ENCODE results near the gene FRAT2. TPM values are rescaled to one million over a fixed set of nuclear protein-coding genes. Genes with fewer than 3 reads are reported as not detected.

Gene FRAT2
- total and polyA plus RNA-seq, 4 donors: 2.7 to 15.1 (median 11.7) TPM

- H3K9ac ChIP-seq (ENCODE audit: low read depth in 1 of 2, low read length in 2 of 2): peak overlapping the region in 1 of 2 donors; percentile 85
- H3K4me1 ChIP-seq (ENCODE audit: control insufficient read depth in 4 of 4, insufficient read depth in 4 of 4, low read length in 3 of 4): peaks cover 0 to 39% (median 19%) of the 10 kb centered on the region in 4 donors
- no peaks in the 10 kb centered on the region for H3K9me3 ChIP-seq (ENCODE audit: control insufficient read depth in 4 of 4, low read length in 3 of 4)
- 41% methylated on average over 3 of the region's 3 CpGs for WGBS
- no peaks in the 10 kb centered on the region for H3K36me3 ChIP-seq (ENCODE audit: control insufficient read depth in 4 of 4, insufficient read depth in 3 of 4, low read depth in 1 of 4, low read length in 3 of 4)
- H3K27me3 ChIP-seq (ENCODE audit: control insufficient read depth in 4 of 4, insufficient read depth in 4 of 4, low read length in 3 of 4): no peaks in the 10 kb centered on the region
- H3K27ac ChIP-seq (ENCODE audit: low read depth in 1 of 2, low read length in 2 of 2): peak overlapping the region; percentile 98 to 100
- H3K4me3 ChIP-seq (ENCODE audit: low read depth in 1 of 3, low read length in 3 of 3): no peak overlapping the region
- no peak for DNase-seq (ENCODE audit: low spot score)
- TF ChIP-seq FOXA2 (IDR thresholded peaks at IDR 0.05) (no peak), YY1 (IDR thresholded peaks at IDR 0.05) (no peak), TAF1 (conservative IDR thresholded peaks at IDR 0.05) (no peak), MAX (IDR thresholded peaks at IDR 0.05) (no peak), ZBTB33 (IDR thresholded peaks at IDR 0.05) (no peak), EGR1 (IDR thresholded peaks at IDR 0.05; ENCODE audit: low read depth in 2 of 2) (no peak), REST (IDR thresholded peaks at IDR 0.05) (no peak), RAD21 (IDR thresholded peaks at IDR 0.05) (no peak), ATF3 (IDR thresholded peaks at IDR 0.05) (no peak), CTCF (IDR thresholded peaks at IDR 0.05; ENCODE audit: low read depth, low read length, missing input control) (no peak), JUND (IDR thresholded peaks at IDR 0.05) (no peak)
Measured at GRCh38 chr10:97321804-97322190, 12.7 kb downstream of the FRAT2 start.

GRCh38 chr10:97321032-97321803, 13.3 kb downstream of the FRAT2 start:
- peak overlapping the region; percentile 98 to 100 for H3K27ac ChIP-seq (ENCODE audit: low read depth in 1 of 2, low read length in 2 of 2)
- H3K4me3 ChIP-seq (ENCODE audit: low read depth in 1 of 3, low read length in 3 of 3): peak overlapping the region; percentile 52 to 90 (median 71)
- peaks cover 0 to 34% (median 16%) of the 10 kb centered on the region in 4 donors for H3K4me1 ChIP-seq (ENCODE audit: control insufficient read depth in 4 of 4, insufficient read depth in 4 of 4, low read length in 3 of 4)
- no peaks in the 10 kb centered on the region for H3K9me3 ChIP-seq (ENCODE audit: control insufficient read depth in 4 of 4, low read length in 3 of 4)
- H3K27me3 ChIP-seq (ENCODE audit: control insufficient read depth in 4 of 4, insufficient read depth in 4 of 4, low read length in 3 of 4): no peaks in the 10 kb centered on the region
- WGBS: 12% methylated on average over 38 of the region's 38 CpGs
- peak overlapping the region; percentile 85 to 94 for H3K9ac ChIP-seq (ENCODE audit: low read depth in 1 of 2, low read length in 2 of 2)
- DNase-seq (ENCODE audit: low spot score): no peak
- peak; percentile 59 to 61 for TF ChIP-seq HNF4A (conservative IDR thresholded peaks at IDR 0.05)
- peak; percentile 21 for TF ChIP-seq HNF4G (IDR thresholded peaks at IDR 0.05)
- TF ChIP-seq FOXA2 (IDR thresholded peaks at IDR 0.05): no peak
- TF ChIP-seq RXRA (IDR thresholded peaks at IDR 0.05): peak; percentile 69 to 70
- TF ChIP-seq EGR1 (IDR thresholded peaks at IDR 0.05; ENCODE audit: low read depth in 2 of 2): peak in 1 of 2 donors; percentile 1
- TF ChIP-seq YY1 (IDR thresholded peaks at IDR 0.05): peak; percentile 70
- TF ChIP-seq REST (IDR thresholded peaks at IDR 0.05): no peak
- TF ChIP-seq GABPA (IDR thresholded peaks at IDR 0.05 in 1 of 2, conservative IDR thresholded peaks at IDR 0.05 in 1 of 2): no peak
- no peak for TF ChIP-seq CTCF (IDR thresholded peaks at IDR 0.05; ENCODE audit: low read depth, low read length, missing input control)
- no peaks in the 10 kb centered on the region for H3K36me3 ChIP-seq (ENCODE audit: control insufficient read depth in 4 of 4, insufficient read depth in 3 of 4, low read depth in 1 of 4, low read length in 3 of 4)
